ENCODE measurements around the gene GPX1.
"Not testable (repeated sequence)": the region's sequence is repeated elsewhere in the genome, so short reads cannot be mapped to it uniquely, and the experiment has no call there.

The GPX1 gene

GRCh38 chr3:49357443-49358216, 523 bp downstream of the GPX1 start:
- DNase-seq = peak; percentile 50

DNA sequence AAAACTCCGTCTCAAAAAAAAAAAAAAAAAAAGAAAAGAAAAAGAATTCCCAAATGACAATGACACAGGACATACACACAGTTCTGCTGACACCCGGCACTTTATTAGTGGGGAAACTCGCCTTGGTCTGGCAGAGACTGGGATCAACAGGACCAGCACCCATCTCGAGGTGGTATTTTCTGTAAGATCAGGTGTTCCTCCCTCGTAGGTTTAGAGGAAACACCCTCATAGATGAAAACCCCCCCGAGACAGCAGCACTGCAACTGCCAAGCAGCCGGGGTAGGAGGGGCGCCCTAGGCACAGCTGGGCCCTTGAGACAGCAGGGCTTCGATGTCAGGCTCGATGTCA, 1.1 kb downstream of the GPX1 start:
- DNase-seq = not testable (repeated sequence)

GRCh38 chr3:49352890-49353421, 5.2 kb downstream of the GPX1 start:
- DNase-seq = no peak

DNA sequence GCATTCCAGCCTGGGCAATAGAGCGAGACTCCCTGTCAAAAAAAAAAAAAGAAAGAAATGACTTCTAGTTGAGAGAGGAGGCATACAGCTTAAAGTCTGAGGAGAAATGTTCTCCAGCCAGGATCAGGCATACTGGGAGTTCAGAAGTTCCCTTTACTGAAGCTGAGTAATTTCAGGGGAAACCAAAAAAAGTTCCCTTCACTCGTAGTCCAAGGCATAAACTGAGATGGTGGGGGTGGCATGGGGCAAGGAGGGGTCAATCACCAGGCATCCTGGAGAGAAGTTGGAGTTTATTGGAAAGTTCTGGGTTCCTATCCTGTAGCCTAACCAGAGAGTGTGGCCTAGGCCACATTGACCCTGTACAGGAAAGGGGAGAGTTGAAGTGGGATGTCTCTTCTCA, 5.9 kb downstream of the GPX1 start:
- DNase-seq = no peak

DNA sequence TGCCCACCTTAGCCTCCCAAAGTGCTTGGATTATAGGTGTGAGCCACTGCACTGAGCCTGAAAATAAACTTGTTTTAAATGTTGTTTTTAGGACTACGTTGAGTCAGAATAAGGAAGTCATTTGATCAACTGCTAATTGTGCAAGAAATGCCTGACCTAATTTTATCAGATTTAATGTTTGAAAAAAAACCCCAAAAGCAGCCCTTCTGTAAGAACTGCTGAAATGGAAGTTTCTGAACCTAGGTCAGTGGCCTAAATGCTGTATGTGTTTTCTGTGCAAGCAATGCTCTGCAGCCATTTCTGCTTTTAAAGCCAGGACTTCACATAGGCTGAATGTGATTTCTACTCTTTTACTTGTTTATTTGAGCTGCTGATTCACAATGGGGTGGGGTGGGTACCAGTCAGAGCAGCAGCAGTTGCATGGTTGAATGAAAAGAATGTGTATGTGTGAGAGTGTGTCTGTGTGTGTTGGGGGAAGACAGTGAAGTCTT, 6.6 kb downstream of the GPX1 start:
- no peak for DNase-seq

- no peak for DNase-seq
Measured at GRCh38 chr3:49349348-49350114, 8.6 kb downstream of the GPX1 start.

DNA sequence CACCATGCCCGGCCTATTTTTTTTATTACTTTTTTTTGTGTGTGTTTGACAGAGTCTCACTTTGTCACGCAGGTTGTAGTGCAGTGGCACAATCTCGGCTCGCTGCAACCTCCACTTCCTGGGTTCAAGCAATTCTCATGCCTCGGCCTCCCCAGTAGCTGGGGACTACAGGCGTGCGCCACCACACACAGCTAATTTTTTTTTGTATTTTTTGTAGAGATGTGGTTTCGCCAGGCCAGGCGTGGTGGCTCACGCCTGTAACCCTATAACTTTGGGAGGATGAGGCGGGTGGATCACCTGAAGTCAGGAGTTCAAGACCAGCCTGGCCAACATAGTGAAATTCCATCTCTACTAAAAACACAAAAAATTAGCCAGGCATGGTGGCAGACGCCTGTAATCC, 9.8 kb downstream of the GPX1 start:
- not testable (repeated sequence) for DNase-seq

GRCh38 chr3:49346797-49347251, 11.3 kb downstream of the GPX1 start:
- DNase-seq = no peak

DNA sequence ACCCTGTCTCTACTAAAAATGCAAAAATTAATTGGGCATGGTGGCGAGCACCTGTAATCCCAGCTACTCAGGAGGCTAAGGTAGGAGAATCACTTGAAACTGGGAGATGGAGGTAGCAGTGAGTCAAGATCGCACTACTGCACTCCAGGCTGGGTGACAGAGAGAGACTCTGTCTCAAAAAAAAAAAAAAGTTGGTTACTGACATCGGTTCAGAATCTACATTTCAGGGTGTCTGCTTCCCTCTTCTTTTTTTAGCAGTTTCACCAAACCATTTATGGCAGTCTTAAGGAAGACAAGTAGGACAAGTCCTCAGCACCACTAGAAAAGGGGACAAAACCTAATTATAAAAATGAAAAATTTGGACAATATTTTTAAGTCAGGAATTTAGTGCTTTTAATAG, 15.0 kb downstream of the GPX1 start:
- no peak for DNase-seq

GRCh38 chr3:49341996-49342395, 16.2 kb downstream of the GPX1 start:
- no peak for DNase-seq

DNA sequence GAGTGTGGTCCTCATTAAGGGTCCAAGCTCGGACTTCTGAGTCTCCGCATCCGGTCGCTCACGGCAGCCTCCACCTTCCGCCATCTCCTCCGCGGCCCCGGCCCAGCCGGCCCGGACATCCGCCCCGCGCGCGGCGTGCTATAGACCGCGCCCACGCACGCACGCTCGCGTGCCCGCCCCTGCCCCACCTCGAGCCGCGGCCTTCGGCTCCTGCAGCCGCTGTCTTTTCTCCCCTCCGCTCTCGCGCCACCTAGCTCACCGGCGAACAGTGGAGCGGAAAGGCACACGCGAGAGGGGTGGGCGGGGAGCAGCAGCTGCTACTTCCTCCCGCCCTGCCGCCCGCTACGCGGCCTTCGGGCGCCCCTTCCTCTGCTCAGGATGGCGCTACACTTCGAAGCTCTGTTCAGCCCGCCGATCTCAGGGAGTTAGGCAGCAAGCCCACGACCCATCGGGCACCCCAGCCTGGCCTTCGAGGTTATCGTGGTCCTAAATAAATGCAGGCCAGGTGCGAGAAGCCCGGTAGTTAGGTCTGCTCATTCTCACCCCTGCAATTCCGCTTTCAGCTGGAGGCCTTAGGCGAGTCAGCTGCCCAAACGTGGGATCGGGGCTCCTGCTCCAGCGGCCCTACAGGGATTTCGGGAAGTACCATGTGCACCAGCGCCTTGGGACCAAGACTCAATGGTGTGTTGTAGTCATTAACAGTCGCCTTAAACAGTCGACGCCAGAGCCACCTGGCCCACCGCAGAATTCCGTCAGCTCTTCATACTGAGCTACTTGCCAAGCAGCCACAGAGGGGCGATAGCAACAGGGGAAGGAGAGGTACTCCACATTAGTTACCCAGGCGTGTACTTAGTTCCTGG, 18.0 kb downstream of the GPX1 start, which contains the start of gene USP4:
TSS of gene USP4 (minus strand) at position 113 of the 860 bp plus-strand sequence. CDS start at position 84, 29 bp downstream.
- peak; percentile 35 for DNase-seq

DNA sequence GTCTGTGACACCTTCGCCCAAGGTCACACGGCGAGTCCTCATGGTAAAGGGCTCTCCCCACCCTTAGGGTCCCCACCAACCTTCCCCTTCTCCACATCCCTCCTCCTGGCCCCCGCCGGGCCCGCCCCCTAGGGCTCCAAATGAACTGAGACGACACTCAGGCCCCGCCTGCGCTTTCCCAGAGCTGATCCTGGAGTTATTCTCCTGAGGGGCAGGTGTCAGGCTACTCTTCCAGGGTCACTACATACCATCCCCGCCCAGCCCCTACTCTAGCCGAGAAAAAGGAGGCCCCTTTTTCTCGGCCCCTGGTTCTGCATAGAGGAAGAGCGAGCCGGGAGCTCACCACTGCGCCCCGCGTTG, 18.6 kb downstream of the GPX1 start:
- no peak for DNase-seq

GRCh38 chr3:49333916-49334633, 24.1 kb downstream of the GPX1 start:
- DNase-seq = no peak

GRCh38 chr3:49333091-49333490, 25.1 kb downstream of the GPX1 start:
- DNase-seq = no peak

- no peak for DNase-seq
Measured at GRCh38 chr3:49329186-49329585, 29.0 kb downstream of the GPX1 start.

- DNase-seq = not testable (repeated sequence)
Measured at GRCh38 chr3:49328350-49328749, 29.8 kb downstream of the GPX1 start.

GRCh38 chr3:49327485-49327884, 30.7 kb downstream of the GPX1 start:
- DNase-seq = no peak

DNA sequence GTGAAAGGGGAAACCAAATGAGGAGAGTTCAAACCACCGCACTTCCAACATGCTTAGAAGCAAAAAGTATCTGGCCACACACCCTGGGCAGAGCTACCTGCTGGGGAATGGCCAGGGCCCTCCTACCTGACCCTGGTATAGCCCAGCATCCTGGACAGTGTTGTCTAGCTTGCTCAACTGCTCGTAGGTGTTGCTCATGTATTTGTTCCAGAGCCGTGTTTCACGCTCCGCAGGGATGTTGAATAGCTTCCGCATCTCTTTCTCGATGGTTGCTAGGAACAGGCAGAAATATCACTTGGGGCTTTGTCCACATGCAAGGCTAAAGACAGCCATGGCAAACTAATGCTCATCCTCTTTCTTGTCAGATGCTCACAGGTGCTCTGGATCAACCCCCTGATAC, 33.4 kb downstream of the GPX1 start:
- DNase-seq = no peak

DNA sequence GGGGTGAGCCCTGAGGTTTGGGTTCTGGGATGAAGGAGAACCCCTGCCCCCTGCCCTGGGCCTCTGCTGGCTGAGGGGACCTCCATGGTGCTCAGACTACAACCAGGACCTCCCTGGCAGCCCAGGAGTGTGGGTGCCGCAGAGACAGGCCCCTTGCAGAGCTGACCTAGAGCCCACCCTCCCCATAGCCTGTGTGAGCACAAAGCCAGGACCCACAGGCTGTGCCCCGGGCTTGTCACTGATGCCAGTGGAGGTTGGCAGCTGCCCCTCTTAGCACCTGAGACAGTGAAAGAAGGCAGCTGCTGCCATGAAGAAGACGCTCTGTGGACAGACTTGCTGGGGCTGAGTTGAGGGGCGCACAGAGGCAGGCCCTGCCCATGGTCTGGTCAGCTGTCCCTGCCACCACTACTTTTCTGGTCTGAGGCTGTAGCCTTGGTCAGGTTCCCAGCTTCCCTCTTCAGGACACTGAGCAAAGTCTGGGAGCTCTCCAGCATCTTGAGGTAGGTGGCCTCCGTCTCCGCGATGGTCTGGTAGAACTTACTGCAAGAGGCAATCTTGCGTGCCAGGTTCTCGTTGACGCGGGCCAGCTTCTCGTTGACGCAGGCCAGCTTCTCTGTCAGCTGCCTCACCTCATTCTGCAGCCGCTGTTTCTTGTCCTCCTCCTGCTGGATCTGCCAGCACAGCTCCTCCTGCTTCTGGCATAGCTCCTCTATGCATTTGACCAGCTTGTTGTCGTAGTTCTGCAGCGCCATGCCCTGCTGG, 41.3 kb downstream of the GPX1 start:
- no peak for DNase-seq

- no peak for DNase-seq
Measured at GRCh38 chr3:49313896-49314688, 44.1 kb downstream of the GPX1 start.

DNA sequence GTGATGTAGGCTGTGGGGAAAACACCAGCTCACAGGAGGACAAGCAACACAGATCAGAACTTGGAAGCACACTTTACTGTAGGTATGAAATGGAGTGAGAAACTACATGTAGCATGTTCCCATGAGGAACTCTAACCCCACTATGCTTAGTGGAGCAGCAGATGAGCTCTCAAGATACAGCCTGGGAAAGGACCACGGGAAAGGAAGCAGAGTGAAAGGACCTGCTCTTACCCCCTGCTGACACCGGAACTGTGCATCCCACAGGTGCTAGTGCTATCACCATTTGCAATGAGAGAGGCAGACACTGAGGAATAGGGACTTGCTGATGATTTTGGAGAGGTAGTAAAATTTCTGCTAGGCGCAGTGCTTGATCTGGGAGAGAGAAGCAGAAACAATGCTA, 46.9 kb downstream of the GPX1 start:
- DNase-seq = no peak

Data from GOT3 (cell line).